ENCODE data around the gene FOXL2NB. TPM values are rescaled to one million over a fixed set of nuclear protein-coding genes. Genes with fewer than 3 reads are reported as not detected.

FOXL2NB gene
- total RNA-seq, result not detected

DNA sequence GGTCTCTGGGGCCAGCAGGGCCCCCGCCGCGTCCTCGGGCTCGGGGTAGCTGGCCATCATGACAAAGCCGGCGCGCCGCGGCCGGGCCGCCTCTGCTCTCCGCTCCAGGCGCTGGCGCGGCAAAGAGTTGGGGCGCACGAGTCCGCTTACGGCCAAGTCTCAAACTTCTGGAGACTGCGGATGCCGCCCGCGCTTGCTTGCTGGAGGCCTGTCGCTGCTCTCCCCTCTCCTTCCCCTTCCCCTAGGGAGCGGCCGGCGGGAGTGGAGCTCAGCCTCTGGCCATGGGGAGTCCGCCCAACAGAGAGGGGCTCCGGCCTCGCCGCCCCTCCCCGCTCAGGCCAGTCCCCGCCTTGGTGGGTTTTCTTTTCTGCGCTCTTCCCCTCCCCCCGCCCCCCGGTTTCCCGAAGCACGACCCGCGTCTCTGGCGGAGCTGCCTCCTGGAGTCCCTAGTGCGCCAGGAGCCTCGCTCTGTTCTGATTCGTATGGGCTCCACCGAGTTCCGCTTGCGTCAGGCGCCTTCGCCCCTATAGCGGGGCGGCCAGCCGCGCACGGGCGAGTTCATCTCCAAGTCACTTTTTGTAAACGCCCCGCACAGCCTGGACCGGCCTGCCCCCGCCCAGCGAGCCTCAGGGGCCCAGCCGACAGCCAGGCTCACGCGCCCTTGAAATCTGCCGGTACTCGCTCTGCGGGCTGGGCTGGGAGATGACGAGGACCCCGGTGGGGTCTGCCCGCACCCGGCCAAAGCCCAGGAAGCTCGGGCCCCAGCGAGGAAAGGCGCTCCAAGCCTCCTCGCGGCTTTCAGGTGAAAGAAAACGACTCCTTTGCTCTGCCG lies at the start of gene FOXL2NB, which contains the start of gene FOXL2:
Gene FOXL2NB (plus strand): TSS at position 555 of the 832 bp plus-strand sequence. CDS start 148 bp downstream, at position 703.
Gene FOXL2 (minus strand): TSS at position 475 of the 832 bp plus-strand sequence. CDS start 415 bp downstream, at position 60.
- peaks cover 24 to 48% (median 39%) of the 10 kb centered on the region in 4 donors for H3K4me1 ChIP-seq
- H3K9me3 ChIP-seq, result no peaks in the 10 kb centered on the region
- in situ Hi-C loops (cut with MboI; ENCODE audit: low pct_ligation_motif_present in 1 of 4, low pct_unique_long_range_greater_than_20kb in 1 of 4, low sequenced_read_pairs in 3 of 4), result loop anchor here in 2 of 4 donors (25.0 kb wide), 2 partner anchors 390 to 535 kb away; partner anchors contain the start of gene MRPS22 (in 2 of the 2)
- peak within 1 kb of the TSS in 3 of 4 donors; percentile 9 to 52 (median 27) for H3K4me3 ChIP-seq
- peaks cover 100% of the 10 kb centered on the region for H3K27me3 ChIP-seq
- TF ChIP-seq EP300 (IDR thresholded peaks at IDR 0.05; ENCODE audit: low read depth) (no peak), POLR2AphosphoS5 (IDR thresholded peaks at IDR 0.05) (no peak), POLR2A (IDR thresholded peaks at IDR 0.05) (no peak)
- TF ChIP-seq, protein P1, sequence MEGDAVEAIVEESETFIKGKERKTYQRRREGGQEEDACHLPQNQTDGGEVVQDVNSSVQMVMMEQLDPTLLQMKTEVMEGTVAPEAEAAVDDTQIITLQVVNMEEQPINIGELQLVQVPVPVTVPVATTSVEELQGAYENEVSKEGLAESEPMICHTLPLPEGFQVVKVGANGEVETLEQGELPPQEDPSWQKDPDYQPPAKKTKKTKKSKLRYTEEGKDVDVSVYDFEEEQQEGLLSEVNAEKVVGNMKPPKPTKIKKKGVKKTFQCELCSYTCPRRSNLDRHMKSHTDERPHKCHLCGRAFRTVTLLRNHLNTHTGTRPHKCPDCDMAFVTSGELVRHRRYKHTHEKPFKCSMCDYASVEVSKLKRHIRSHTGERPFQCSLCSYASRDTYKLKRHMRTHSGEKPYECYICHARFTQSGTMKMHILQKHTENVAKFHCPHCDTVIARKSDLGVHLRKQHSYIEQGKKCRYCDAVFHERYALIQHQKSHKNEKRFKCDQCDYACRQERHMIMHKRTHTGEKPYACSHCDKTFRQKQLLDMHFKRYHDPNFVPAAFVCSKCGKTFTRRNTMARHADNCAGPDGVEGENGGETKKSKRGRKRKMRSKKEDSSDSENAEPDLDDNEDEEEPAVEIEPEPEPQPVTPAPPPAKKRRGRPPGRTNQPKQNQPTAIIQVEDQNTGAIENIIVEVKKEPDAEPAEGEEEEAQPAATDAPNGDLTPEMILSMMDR (IDR thresholded peaks at IDR 0.05), result no peak
- intact Hi-C loops (cut with DNase I; ENCODE audit: low total_unique reads), result loop anchor here (10.0 kb wide), 1 partner anchor 378 kb away; no protein-coding TSS in a partner anchor
- DNase-seq, result no peak
- no peak within 1 kb of the TSS for H3K27ac ChIP-seq
- H3K36me3 ChIP-seq, result no peaks in the 10 kb centered on the region
- WGBS, 2 donors (ENCODE audit: low coverage in 1 of 2), result 1% methylated on average over 51 of the region's 78 CpGs; no CpG with 5 or more reads in 1 of the 2 donors

DNA sequence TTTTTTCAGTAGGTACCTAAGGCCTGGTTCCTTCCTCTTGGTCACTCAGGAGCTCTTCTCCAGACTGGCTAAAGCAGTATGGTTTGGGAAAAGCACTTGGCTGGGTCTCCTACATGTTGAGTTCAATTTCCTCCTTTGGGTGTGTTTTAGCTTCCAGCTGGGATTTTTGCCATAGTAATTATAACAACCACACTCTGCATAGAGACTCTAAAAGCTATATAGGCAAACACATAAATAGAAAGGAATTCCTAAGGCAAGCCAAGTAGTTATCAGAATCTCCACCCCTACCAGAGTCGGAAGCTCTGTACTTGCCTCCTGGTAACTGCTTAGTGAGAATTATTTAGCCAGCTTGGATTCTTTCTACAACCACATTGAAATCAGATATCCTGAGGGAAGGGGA lies 48.7 kb upstream of the FOXL2NB start:
- in situ Hi-C loops (cut with MboI; ENCODE audit: low pct_ligation_motif_present in 1 of 4, low pct_unique_long_range_greater_than_20kb in 1 of 4, low sequenced_read_pairs in 3 of 4) (no loop called here), intact Hi-C loops (cut with DNase I; ENCODE audit: low total_unique reads) (no loop called here)
- no peak overlapping the region for H3K4me3 ChIP-seq
- H3K9me3 ChIP-seq, result no peaks in the 10 kb centered on the region
- peak overlapping the region; percentile 36 to 69 (median 67) for H3K27ac ChIP-seq
- peaks cover 0 to 19% (median 8%) of the 10 kb centered on the region in 4 donors for H3K4me1 ChIP-seq
- TF ChIP-seq, protein P1 (IDR thresholded peaks at IDR 0.05), result no peak
- no peak for TF ChIP-seq EP300 (IDR thresholded peaks at IDR 0.05; ENCODE audit: low read depth)
- TF ChIP-seq POLR2AphosphoS5 (IDR thresholded peaks at IDR 0.05), result no peak
- TF ChIP-seq POLR2A (IDR thresholded peaks at IDR 0.05), result no peak
- H3K36me3 ChIP-seq, result no peaks in the 10 kb centered on the region
- DNase-seq, result no peak
- no peaks in the 10 kb centered on the region for H3K27me3 ChIP-seq
- WGBS, 2 donors (ENCODE audit: low coverage in 1 of 2), result 33% methylated on average over 1 of the region's 1 CpG

DNA sequence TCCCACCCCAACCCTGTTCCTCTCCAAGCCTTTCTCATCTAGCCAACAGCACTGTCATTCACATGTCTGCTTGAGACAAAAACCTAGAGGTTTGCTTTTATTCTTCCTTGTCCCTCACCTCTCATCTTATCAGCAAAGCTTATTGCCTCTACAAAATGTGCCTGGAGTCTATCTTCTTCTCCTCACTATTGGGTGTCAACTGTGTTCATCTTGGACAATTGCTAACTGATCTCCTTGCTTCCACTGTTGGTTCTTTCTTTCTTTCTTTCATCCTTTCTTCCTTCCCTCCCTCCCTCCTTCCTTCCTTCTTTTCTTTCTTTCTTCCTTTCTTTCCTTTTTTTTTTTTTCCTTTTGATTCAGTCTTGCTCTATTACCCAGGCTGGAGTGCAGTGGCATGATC lies 48.3 kb upstream of the FOXL2NB start:
- DNase-seq, result no peak
- in situ Hi-C loops (cut with MboI; ENCODE audit: low pct_ligation_motif_present in 1 of 4, low pct_unique_long_range_greater_than_20kb in 1 of 4, low sequenced_read_pairs in 3 of 4), result no loop called here
- H3K4me3 ChIP-seq, result no peak overlapping the region
- H3K9me3 ChIP-seq, result no peaks in the 10 kb centered on the region
- intact Hi-C loops (cut with DNase I; ENCODE audit: low total_unique reads), result no loop called here
- peaks cover 0 to 19% (median 8%) of the 10 kb centered on the region in 4 donors for H3K4me1 ChIP-seq
- H3K27me3 ChIP-seq, result no peaks in the 10 kb centered on the region
- TF ChIP-seq POLR2A (IDR thresholded peaks at IDR 0.05) (no peak), POLR2AphosphoS5 (IDR thresholded peaks at IDR 0.05) (no peak), EP300 (IDR thresholded peaks at IDR 0.05; ENCODE audit: low read depth) (no peak)
- TF ChIP-seq, protein P1 (IDR thresholded peaks at IDR 0.05), result no peak
- no peaks in the 10 kb centered on the region for H3K36me3 ChIP-seq
- peak overlapping the region; percentile 36 to 69 (median 67) for H3K27ac ChIP-seq

DNA sequence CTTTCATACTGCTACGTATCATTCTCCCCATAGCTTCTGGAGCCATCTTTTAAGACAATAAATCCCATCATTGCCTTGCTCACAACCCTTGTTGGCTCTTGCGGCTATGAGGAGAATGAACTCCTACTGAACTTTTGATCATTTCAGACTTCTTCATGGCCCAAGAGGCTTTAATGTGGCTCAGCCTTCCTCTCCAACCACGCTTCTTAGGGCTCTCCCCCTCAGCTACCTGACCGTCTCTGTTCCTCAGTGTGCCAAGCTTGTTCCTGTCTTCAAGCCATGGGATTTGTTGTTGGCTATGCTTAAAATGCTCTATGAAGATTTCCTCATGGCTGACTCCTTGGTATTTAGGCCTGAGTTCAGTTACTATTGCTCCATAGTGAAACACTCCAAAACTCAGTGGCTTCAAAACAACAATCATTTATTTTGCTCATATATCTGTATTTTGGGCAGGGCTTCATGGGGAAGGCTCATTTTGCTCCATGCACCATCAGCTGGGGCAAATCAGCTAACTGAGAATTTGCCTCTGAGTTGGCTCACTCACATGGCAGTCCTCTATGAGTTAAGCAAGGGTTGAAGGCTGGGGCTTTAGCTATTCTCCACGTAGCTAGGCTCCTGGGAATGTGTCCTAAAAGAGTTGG lies 47.5 kb upstream of the FOXL2NB start:
- peak overlapping the region in 1 of 4 donors; percentile 65 for H3K27ac ChIP-seq
- WGBS, 2 donors (ENCODE audit: low coverage in 1 of 2), result 84 to 92% methylated on average over 2 to 5 of the region's 5 CpGs
- in situ Hi-C loops (cut with MboI; ENCODE audit: low pct_ligation_motif_present in 1 of 4, low pct_unique_long_range_greater_than_20kb in 1 of 4, low sequenced_read_pairs in 3 of 4), result no loop called here
- DNase-seq, result no peak
- no peaks in the 10 kb centered on the region for H3K9me3 ChIP-seq
- no peaks in the 10 kb centered on the region for H3K27me3 ChIP-seq
- no peak overlapping the region for H3K4me3 ChIP-seq
- H3K4me1 ChIP-seq, result peaks cover 0 to 19% (median 8%) of the 10 kb centered on the region in 4 donors
- no peaks in the 10 kb centered on the region for H3K36me3 ChIP-seq
- no peak for TF ChIP-seq EP300 (IDR thresholded peaks at IDR 0.05; ENCODE audit: low read depth)
- TF ChIP-seq, protein P1 (IDR thresholded peaks at IDR 0.05), result no peak
- TF ChIP-seq POLR2AphosphoS5 (IDR thresholded peaks at IDR 0.05), result no peak
- TF ChIP-seq POLR2A (IDR thresholded peaks at IDR 0.05), result no peak
- intact Hi-C loops (cut with DNase I; ENCODE audit: low total_unique reads), result no loop called here

Data from transverse colon (tissue), 4 donors.